Keratinocyte (primary cell): ENCODE measurements around the gene PRPF38A.

ENCODE experiments used
- CTCF ChIP-seq, 3 experiments: IDR thresholded peaks in 1 of 3; conservative IDR thresholded peaks in 1 of 3; optimal IDR thresholded peaks in 1 of 3; 2 replicates in 2 of 3; 3 replicates in 1 of 3; pipeline versions ENCODE3 to v1.5.1; 2011; ENCODE audit warnings: low read length in 3 of 3, mild to moderate bottlenecking in 3 of 3, moderate library complexity in 2 of 3, control low read depth in 1 of 3, inconsistent platforms in 1 of 3; ENCODE audit not compliant: insufficient read depth in 2 of 3; ENCODE audit errors: extremely low read depth in 1 of 3
- EZH2 ChIP-seq: IDR thresholded peaks from one replicate; pipeline ENCODE4 v1.6.1; 2012; ENCODE audit warnings: inconsistent platforms, mild to moderate bottlenecking, low read length, moderate library complexity

DNA sequence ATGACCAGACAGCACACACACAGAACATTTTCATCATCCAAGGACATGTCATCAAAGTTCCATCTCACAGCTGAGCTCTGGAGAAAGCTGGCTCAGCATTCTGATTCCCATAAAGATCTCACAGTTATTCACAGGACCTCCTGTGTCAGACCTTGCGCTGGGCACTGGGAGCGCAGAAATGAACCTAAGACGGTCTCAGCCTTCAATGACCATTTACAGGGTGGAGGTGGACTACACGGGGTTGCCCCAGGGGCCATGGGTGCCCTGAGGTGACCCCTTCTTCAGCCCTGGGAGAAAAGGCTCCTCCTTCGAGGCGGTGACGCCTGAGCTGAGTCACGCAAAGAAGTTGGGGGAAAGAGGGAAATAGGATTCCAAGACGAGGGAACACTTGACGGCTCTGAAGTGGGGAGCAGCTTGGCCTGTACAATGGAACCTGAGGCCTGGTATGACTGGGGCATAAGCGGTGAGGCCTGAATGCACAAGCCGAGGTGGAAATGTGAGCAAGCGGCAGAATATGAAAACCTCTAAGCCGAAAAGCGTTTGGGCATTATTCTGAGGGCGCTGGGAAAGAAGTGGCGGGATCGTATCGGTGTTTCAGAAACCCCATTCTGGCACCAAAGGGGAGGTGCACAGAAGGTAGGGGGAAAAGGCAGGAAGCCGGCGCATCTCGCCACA is 39.2 kb upstream of the PRPF38A start:
- TF ChIP-seq CTCF (optimal IDR thresholded peaks at IDR 0.05 in 1 of 3, IDR thresholded peaks at IDR 0.05 in 1 of 3, conservative IDR thresholded peaks at IDR 0.05 in 1 of 3; ENCODE audit: extremely low read depth in 1 of 3, insufficient read depth in 2 of 3, low read length in 3 of 3) (no peak), EZH2 (no peak)
